HG03558 (cell line): ENCODE data around the gene ZNF428.
"Not testable (repeated sequence)": the region's sequence is repeated elsewhere in the genome, so short reads cannot be mapped to it uniquely, and the experiment has no call there.

Source experiments
- ATAC-seq: cut with Tn5 transposase; IDR thresholded peaks from one replicate; pipeline ENCODE4 v1.9.1; 2021; ENCODE audit warnings: moderate number of reproducible peaks; ENCODE audit not compliant: unreplicated experiment; ENCODE audit errors: extremely low read depth

The ZNF428 gene

GRCh38 chr19:43595605-43595998 is 23.8 kb downstream of the ZNF428 start:
- no peak for ATAC-seq

- no peak for ATAC-seq
Measured at GRCh38 chr19:43594710-43595604, 24.5 kb downstream of the ZNF428 start.

- ATAC-seq, result no peak
Measured at GRCh38 chr19:43594081-43594697, 25.2 kb downstream of the ZNF428 start.

GRCh38 chr19:43592800-43593350 is 26.6 kb downstream of the ZNF428 start:
- ATAC-seq, result no peak

GRCh38 chr19:43591904-43592772 is 27.3 kb downstream of the ZNF428 start:
- ATAC-seq, result no peak

- no peak for ATAC-seq
Measured at GRCh38 chr19:43589678-43590077, 29.8 kb downstream of the ZNF428 start.

- ATAC-seq, result no peak
Measured at GRCh38 chr19:43589277-43589676, 30.2 kb downstream of the ZNF428 start.

GRCh38 chr19:43587029-43587428 is 32.4 kb downstream of the ZNF428 start:
- ATAC-seq, result not testable (repeated sequence)

GRCh38 chr19:43586346-43586745 is 33.1 kb downstream of the ZNF428 start:
- ATAC-seq, result no peak

GRCh38 chr19:43584484-43584883 is 34.9 kb downstream of the ZNF428 start:
- ATAC-seq, result no peak

GRCh38 chr19:43582495-43582894 is 36.9 kb downstream of the ZNF428 start:
- no peak for ATAC-seq

- no peak for ATAC-seq
Measured at GRCh38 chr19:43581467-43581866, 38.0 kb downstream of the ZNF428 start.

- ATAC-seq, result no peak
Measured at GRCh38 chr19:43578787-43579186, 40.6 kb downstream of the ZNF428 start.

GRCh38 chr19:43575955-43576878 is 43.2 kb downstream of the ZNF428 start:
- ATAC-seq, result no peak

- peak; percentile 75 for ATAC-seq
Measured at GRCh38 chr19:43575156-43575950, 44.1 kb downstream of the ZNF428 start, which contains the start of the genes PINLYP and XRCC1. PINLYP (plus strand) TSS chr19:43575801; CDS start chr19:43577192, 1,391 bp downstream. XRCC1 (minus strand) TSS chr19:43575527; CDS start chr19:43575458, 69 bp downstream.

- ATAC-seq, result no peak
Measured at GRCh38 chr19:43574424-43575155, 44.8 kb downstream of the ZNF428 start.

GRCh38 chr19:43572171-43572588 is 47.2 kb downstream of the ZNF428 start:
- no peak for ATAC-seq
